OCI-LY3 (cell line): ENCODE data around the gene CAPN10.

Experiments
- H2AFZ ChIP-seq: fragments of 200-600, 300-600 bp; shearing (Covaris generic); 2 replicates; pipeline ENCODE4 v1.6.0; 2014; ENCODE audit warnings: antibody characterized with exemption, low read depth, low read length
- H3K27ac ChIP-seq: fragments of 200-600, 300-600 bp; sonication (generic); 2 replicates; pipeline ENCODE4 v1.5.1; 2014; ENCODE audit warnings: mild to moderate bottlenecking, low read length, moderate library complexity, mixed read lengths
- H3K27me3 ChIP-seq: fragments of 200-600, 300-600 bp; sonication (generic); 2 replicates; pipeline ENCODE4 v1.6.1; 2014; ENCODE audit warnings: low read depth, low read length, mixed read lengths
- H3K36me3 ChIP-seq: fragments of 200-600, 300-600 bp; sonication (generic); replicated peaks from 2 replicates; pipeline ENCODE3; 2014; ENCODE audit warnings: low read depth, low read length, mixed read lengths
- H3K4me1 ChIP-seq: fragments of 300-600, 200-600 bp; sonication (generic); 2 replicates; pipeline ENCODE4 v1.6.1; 2014; ENCODE audit warnings: low read length, mixed read lengths
- H3K4me2 ChIP-seq: fragments of 200-600, 300-600 bp; sonication (generic); 2 replicates; pipeline ENCODE4 v1.6.1; 2014; ENCODE audit warnings: low read length, mixed read lengths
- H3K4me3 ChIP-seq: fragments of 300-600, 200-600 bp; sonication (generic); 2 replicates; pipeline ENCODE4 v1.5.1; 2014; ENCODE audit warnings: antibody characterized with exemption, mild to moderate bottlenecking, low read length, moderate library complexity
- H3K79me2 ChIP-seq: fragments of 300-600, 200-600 bp; shearing (Covaris generic); 2 replicates; pipeline ENCODE4 v1.6.1; 2014; ENCODE audit warnings: mild to moderate bottlenecking, low read length, mixed read lengths
- H3K9ac ChIP-seq: fragments of 300-600, 200-600 bp; shearing (Covaris generic); 2 replicates; pipeline ENCODE4 v1.6.0; 2014; ENCODE audit warnings: mild to moderate bottlenecking, low read length, moderate library complexity
- H3K9me3 ChIP-seq: fragments of 200-600, 300-600 bp; shearing (Covaris generic); 2 replicates; pipeline ENCODE4 v1.6.1; 2014; ENCODE audit warnings: low read length, mixed read lengths; ENCODE audit not compliant: insufficient read depth
- H4K20me1 ChIP-seq: fragments of 200-600, 300-600 bp; sonication (generic); 2 replicates; pipeline ENCODE4 v1.6.1; 2016; ENCODE audit warnings: low read length, mixed read lengths; ENCODE audit not compliant: insufficient read depth
- CTCF ChIP-seq: fragments of 200-600, 300-600 bp; sonication (generic); IDR thresholded peaks from 2 replicates; pipeline ENCODE4 v1.5.1; 2014; ENCODE audit warnings: antibody characterized with exemption, low read length, low read depth
- EZH2phosphoT487 ChIP-seq: fragments of 200-600 bp; shearing (Covaris generic); IDR thresholded peaks from 2 replicates; pipeline ENCODE4 v1.6.1; 2018; ENCODE audit warnings: antibody characterized with exemption, mixed run types, low read depth

CAPN10 gene

GRCh38 chr2:240611601-240612210 is 25.2 kb downstream of the CAPN10 start:
- Histone ChIP-seq H3K79me2 (no peaks in the 10 kb centered on the region), H3K4me2 (no peak overlapping the region), H3K4me1 (no peaks in the 10 kb centered on the region), H3K27me3 (no peaks in the 10 kb centered on the region), H2AFZ (no peak overlapping the region), H3K4me3 (no peak overlapping the region), H3K36me3 (no peaks in the 10 kb centered on the region), H3K9me3 (no peaks in the 10 kb centered on the region), H3K9ac (no peak overlapping the region), H3K27ac (no peak overlapping the region), H4K20me1 (no peaks in the 10 kb centered on the region)
- TF ChIP-seq EZH2phosphoT487 (no peak), CTCF (no peak)

GRCh38 chr2:240613781-240614180 is 27.2 kb downstream of the CAPN10 start:
- Histone ChIP-seq H3K27ac (no peak overlapping the region), H3K27me3 (no peaks in the 10 kb centered on the region), H3K4me1 (peaks cover 3% of the 10 kb centered on the region), H3K79me2 (no peaks in the 10 kb centered on the region), H3K4me2 (no peak overlapping the region), H3K9me3 (no peaks in the 10 kb centered on the region), H3K4me3 (no peak overlapping the region), H4K20me1 (no peaks in the 10 kb centered on the region), H2AFZ (no peak overlapping the region), H3K36me3 (no peaks in the 10 kb centered on the region), H3K9ac (no peak overlapping the region)
- TF ChIP-seq EZH2phosphoT487 = no peak
- TF ChIP-seq CTCF = no peak

- Histone ChIP-seq H3K27ac (no peak overlapping the region), H2AFZ (no peak overlapping the region), H4K20me1 (no peaks in the 10 kb centered on the region), H3K4me3 (no peak overlapping the region), H3K9me3 (no peaks in the 10 kb centered on the region), H3K27me3 (no peaks in the 10 kb centered on the region), H3K4me1 (peaks cover 9% of the 10 kb centered on the region), H3K79me2 (no peaks in the 10 kb centered on the region), H3K36me3 (no peaks in the 10 kb centered on the region), H3K9ac (no peak overlapping the region), H3K4me2 (no peak overlapping the region)
- TF ChIP-seq EZH2phosphoT487 = no peak
- TF ChIP-seq CTCF = no peak
These were observed 27.9 kb downstream of the CAPN10 start for GRCh38 chr2:240614391-240614790.

- Histone ChIP-seq H3K4me1 (peaks cover 19% of the 10 kb centered on the region), H3K79me2 (no peaks in the 10 kb centered on the region), H3K4me2 (no peak overlapping the region), H3K27me3 (no peaks in the 10 kb centered on the region), H3K4me3 (no peak overlapping the region), H3K9ac (no peak overlapping the region), H3K27ac (no peak overlapping the region), H3K36me3 (no peaks in the 10 kb centered on the region), H2AFZ (no peak overlapping the region), H4K20me1 (no peaks in the 10 kb centered on the region), H3K9me3 (no peaks in the 10 kb centered on the region)
- TF ChIP-seq CTCF = no peak
- TF ChIP-seq EZH2phosphoT487 = no peak
These were observed 28.9 kb downstream of the CAPN10 start for GRCh38 chr2:240615396-240615795.
